H1 (cell line): ENCODE data around the gene RRH. TPM values are rescaled to one million over a fixed set of nuclear protein-coding genes. Genes with fewer than 3 reads are reported as not detected.

Source experiments
- CTCF ChIA-PET: fragments of 300-600 bp; sonication (Branson Sonifier 250); formaldehyde crosslinking; loops from one replicate; lab custom pipeline; 2021; ENCODE audit not compliant: partially characterized antibody; lab: Charles Lee
- POLR2A ChIA-PET: fragments of 300-600 bp; sonication (Branson Sonifier 250); formaldehyde crosslinking; loops from one replicate; lab custom pipeline; 2021; ENCODE audit warnings: inconsistent platforms; ENCODE audit not compliant: partially characterized antibody; lab: Charles Lee
- DNase-seq, 2 experiments: peaks; one replicate each; pipeline versions ENCODE4 v3.0.0 to v3.0.0-alpha.2; 2010 to 2022; ENCODE audit warnings: low spot score in 2 of 2, low read depth in 1 of 2, mixed read lengths in 1 of 2
- FAIRE-seq: peaks from 2 replicates; lab custom pipeline; 2011; peaks lifted over from hg19 to GRCh38; lab: Jason Lieb, UNC
- H2AFZ ChIP-seq: 2 replicates; pipeline ENCODE4 v1.8.1; 2012; ENCODE audit warnings: low read length, inconsistent platforms
- H2AK5ac ChIP-seq: 2 replicates; pipeline ENCODE4 v1.6.1; 2013; ENCODE audit warnings: low read depth, low read length
- H2BK120ac ChIP-seq: replicated peaks from 2 replicates; pipeline ENCODE3; 2013; ENCODE audit warnings: low read depth, low read length, inconsistent platforms
- H2BK12ac ChIP-seq: 2 replicates; pipeline ENCODE4 v1.6.1; 2013; ENCODE audit warnings: low read depth, low read length
- H2BK15ac ChIP-seq: 2 replicates; pipeline ENCODE4 v1.6.1; 2013; ENCODE audit warnings: low read length
- H2BK20ac ChIP-seq: 2 replicates; pipeline ENCODE4 v1.6.1; 2013; ENCODE audit warnings: low read length
- H2BK5ac ChIP-seq: 2 replicates; pipeline ENCODE4 v1.6.1; 2013; ENCODE audit warnings: low read depth, low read length
- H3K14ac ChIP-seq: 2 replicates; pipeline ENCODE4 v1.6.1; 2013; ENCODE audit warnings: inconsistent platforms; ENCODE audit not compliant: insufficient read length
- H3K18ac ChIP-seq: 2 replicates; pipeline ENCODE4 v1.6.1; 2013; ENCODE audit warnings: low read length; ENCODE audit errors: extremely low read depth
- H3K23ac ChIP-seq: 2 replicates; pipeline ENCODE4 v1.6.1; 2013; ENCODE audit warnings: inconsistent platforms; ENCODE audit not compliant: insufficient read length
- H3K23me2 ChIP-seq: 2 replicates; pipeline ENCODE4 v1.6.1; 2013; ENCODE audit warnings: low read depth, low read length
- H3K27ac ChIP-seq: 2 replicates; pipeline ENCODE4 v1.6.1; 2011; ENCODE audit warnings: low read depth, low read length, inconsistent platforms
- H3K27me3 ChIP-seq, 4 experiments: replicated peaks in 1 of 4; 1 replicate in 1 of 4; 2 replicates in 3 of 4; pipeline versions ENCODE4 v1.6.1 to v1.8.1; 2011 to 2013; ENCODE audit warnings: low read length in 3 of 4, mild to moderate bottlenecking in 3 of 4, inconsistent platforms in 2 of 4, mixed read lengths in 2 of 4, moderate library complexity in 1 of 4; ENCODE audit not compliant: control insufficient read depth in 3 of 4, insufficient read depth in 3 of 4; ENCODE audit errors: extremely low read depth in 1 of 4
- H3K36me3 ChIP-seq, 4 experiments: 2 replicates each; pipeline versions ENCODE4 v1.6.1 to v1.8.1; 2011 to 2013; ENCODE audit warnings: mild to moderate bottlenecking in 4 of 4, low read length in 3 of 4, moderate library complexity in 2 of 4, control low read depth in 1 of 4, inconsistent platforms in 1 of 4; ENCODE audit not compliant: insufficient read depth in 4 of 4, control insufficient read depth in 2 of 4
- H3K4ac ChIP-seq: replicated peaks from 2 replicates; pipeline ENCODE3; 2013; ENCODE audit warnings: low read length, low read depth, mixed read lengths, inconsistent platforms; ENCODE audit not compliant: insufficient read length
- H3K4me1 ChIP-seq, 4 experiments: replicated peaks in 1 of 4; 1 replicate in 1 of 4; 2 replicates in 3 of 4; pipeline versions ENCODE4 v1.6.1 to v1.8.1; 2011 to 2013; ENCODE audit warnings: low read length in 3 of 4, inconsistent platforms in 2 of 4, mixed read lengths in 1 of 4; ENCODE audit not compliant: insufficient read depth in 4 of 4, control insufficient read depth in 3 of 4
- H3K4me2 ChIP-seq, 2 experiments: 2 replicates each; pipeline versions ENCODE4 v1.6.1 to v1.8.1; 2011 to 2013; ENCODE audit warnings: low read depth in 2 of 2, low read length in 2 of 2, control low read depth in 1 of 2, inconsistent platforms in 1 of 2, mild to moderate bottlenecking in 1 of 2; ENCODE audit not compliant: insufficient read depth in 1 of 2
- H3K4me3 ChIP-seq, 4 experiments: fragments of 200-600, 300-600 bp in 1 of 4; sonication (generic), shearing (Covaris generic), sonication (Bioruptor Twin) in 1 of 4; 2 replicates each; pipeline versions ENCODE4 v1.5.1 to v1.8.1; 2011 to 2016; ENCODE audit warnings: low read length in 4 of 4, low read depth in 3 of 4, control low read depth in 2 of 4, inconsistent platforms in 2 of 4, mild to moderate bottlenecking in 2 of 4, mixed read lengths in 1 of 4, moderate library complexity in 1 of 4; ENCODE audit not compliant: insufficient read depth in 2 of 4; ENCODE audit errors: extremely low read depth in 1 of 4
- H3K56ac ChIP-seq: replicated peaks from 2 replicates; pipeline ENCODE3; 2013; ENCODE audit warnings: low read depth, mild to moderate bottlenecking, mixed read lengths, low read length, inconsistent platforms; ENCODE audit not compliant: insufficient read length
- H3K79me1 ChIP-seq: 2 replicates; pipeline ENCODE4 v1.6.1; 2013; ENCODE audit warnings: low read depth, low read length, control low read depth
- H3K79me2 ChIP-seq, 2 experiments: 2 replicates each; pipeline versions ENCODE4 v1.6.1 to v1.8.1; 2012 to 2013; ENCODE audit warnings: low read length in 2 of 2, mild to moderate bottlenecking in 2 of 2, inconsistent platforms in 1 of 2; ENCODE audit not compliant: insufficient read depth in 2 of 2, control insufficient read depth in 1 of 2
- H3K9ac ChIP-seq, 4 experiments: replicated peaks in 1 of 4; 1 replicate in 1 of 4; 2 replicates in 3 of 4; pipeline versions ENCODE4 v1.6.1 to v1.8.1; 2011 to 2013; ENCODE audit warnings: low read depth in 3 of 4, low read length in 3 of 4, control low read depth in 2 of 4, mild to moderate bottlenecking in 2 of 4, moderate library complexity in 2 of 4, inconsistent platforms in 1 of 4; ENCODE audit errors: extremely low read depth in 1 of 4
- H3K9me3 ChIP-seq, 2 experiments: 2 replicates each; pipeline versions ENCODE4 v1.6.1 to v1.8.1; 2012 to 2013; ENCODE audit warnings: mild to moderate bottlenecking in 2 of 2, moderate library complexity in 2 of 2, control low read depth in 1 of 2, inconsistent platforms in 1 of 2, low read depth in 1 of 2, low read length in 1 of 2, mixed read lengths in 1 of 2; ENCODE audit not compliant: insufficient read depth in 2 of 2
- H4K20me1 ChIP-seq, 2 experiments: replicated peaks in 1 of 2; 2 replicates each; pipeline versions ENCODE3 to v1.8.1; 2011 to 2013; ENCODE audit warnings: inconsistent platforms in 2 of 2, low read length in 2 of 2, mild to moderate bottlenecking in 1 of 2; ENCODE audit not compliant: insufficient read depth in 2 of 2, control insufficient read depth in 1 of 2
- H4K5ac ChIP-seq: 2 replicates; pipeline ENCODE4 v1.6.1; 2013; ENCODE audit warnings: low read length, low read depth, mixed read lengths, inconsistent platforms; ENCODE audit not compliant: insufficient read length
- H4K8ac ChIP-seq: 2 replicates; pipeline ENCODE4 v1.8.0; 2013; ENCODE audit warnings: mild to moderate bottlenecking, moderate library complexity, low read length, inconsistent platforms; ENCODE audit not compliant: insufficient read depth; ENCODE audit errors: extremely low read depth
- H4K91ac ChIP-seq: replicated peaks from 2 replicates; pipeline ENCODE3; 2013; ENCODE audit warnings: low read length, mixed read lengths, inconsistent platforms; ENCODE audit not compliant: insufficient read length
- EGR1 ChIP-seq: IDR thresholded peaks from 2 replicates; pipeline ENCODE4 v1.6.1; 2011; ENCODE audit warnings: low read depth, low read length, borderline replicate concordance
- GABPA ChIP-seq: IDR thresholded peaks from 2 replicates; pipeline ENCODE4 v1.6.1; 2011; ENCODE audit warnings: mild to moderate bottlenecking, low read length, moderate library complexity, borderline replicate concordance; ENCODE audit not compliant: insufficient read depth
- RXRA ChIP-seq: IDR thresholded peaks from 2 replicates; pipeline ENCODE4 v1.6.1; 2011; ENCODE audit warnings: low read depth, mild to moderate bottlenecking, low read length, moderate library complexity; ENCODE audit not compliant: insufficient read depth
- WGBS, 2 experiments: shearing (Covaris generic) in 1 of 2; methylation state at CpG; one replicate each; pipeline versions ENCODE4 v1.1.6 to v1.1.7; 2013 to 2015; ENCODE audit warnings: low lambda C conversion rate in 2 of 2, mixed read lengths in 2 of 2, inconsistent platforms in 1 of 2, low coverage in 1 of 2, missing lambda C conversion rate in 1 of 2; ENCODE audit not compliant: insufficient replicate concordance in 2 of 2, insufficient coverage in 1 of 2, insufficient read length in 1 of 2; ENCODE audit errors: extremely low coverage in 1 of 2, missing lambda C conversion rate in 1 of 2; 5-methylcytosine and 5-hydroxymethylcytosine counted together
- polyA plus RNA-seq, 7 experiments: library from polyadenylated mRNA; depleted of rRNA in 3 of 7; stranded (reverse) in 5 of 7; unstranded in 2 of 7; fragments of >200 nt in 5 of 7; fragments of 200-250 nt in 2 of 7; gene quantifications; 1 replicate in 5 of 7; 2 replicates in 1 of 7; 4 replicates in 1 of 7; pipeline versions ENCODE4 v1.2.1 to v1.2.3, GENCODE V29; 2011 to 2013; ENCODE audit warnings: missing spikeins in 2 of 7, mixed read lengths in 2 of 7
- total RNA-seq: library from RNA; stranded (reverse); fragmentation: NEBNext Ultra II Directional; extraction: Animal tissue kit (Norgen Biotek cat#: 25700); gene quantifications from 2 replicates; pipeline ENCODE4 v1.2.1, GENCODE V29; 2021

RRH gene
- total and polyA plus RNA-seq, 2 of the 8 experiments (the other 6 are each of a cell fraction or from before 2014, with no cell fraction given), result 0.38 TPM; not detected in 1

DNA sequence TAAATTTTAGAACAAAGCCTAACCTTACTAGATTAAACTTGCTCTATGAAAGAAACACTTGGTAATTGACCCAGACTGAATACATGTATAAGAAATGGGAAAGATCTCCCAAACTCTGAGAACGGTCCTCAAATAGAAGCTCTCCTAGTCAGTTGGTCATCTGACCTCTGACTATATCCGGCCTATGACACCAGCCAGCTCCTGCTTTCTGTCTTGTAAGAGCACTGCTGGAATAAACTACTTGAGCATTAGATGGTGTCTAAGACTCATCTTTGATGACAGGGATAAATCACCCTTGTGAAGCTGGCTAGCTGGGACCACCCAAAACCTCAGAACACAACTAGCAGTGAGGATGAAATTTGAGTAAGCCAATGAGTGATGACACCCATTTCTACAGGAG lies 44.3 kb downstream of the RRH start:
- no peak for FAIRE-seq
- POLR2A ChIA-PET, result no interaction called here

More for the DNA sequence above, 44.3 kb downstream of the RRH start:
- no peak overlapping the region for H3K27ac ChIP-seq
- H4K20me1 ChIP-seq, result no peaks in the 10 kb centered on the region
- no peak overlapping the region for H4K8ac ChIP-seq
- no peaks in the 10 kb centered on the region for H3K9me3 ChIP-seq
- H4K91ac ChIP-seq, result no peak overlapping the region
- no peak for DNase-seq
- H2BK15ac ChIP-seq, result no peak overlapping the region
- no peak overlapping the region for H3K4ac ChIP-seq
- TF ChIP-seq GABPA (no peak), EGR1 (no peak), RXRA (no peak)
- no peaks in the 10 kb centered on the region for H3K4me1 ChIP-seq
- H3K4me3 ChIP-seq, result no peak overlapping the region
- H3K79me1 ChIP-seq, result no peaks in the 10 kb centered on the region
- CTCF ChIA-PET, result interaction anchor here (0.6 to 1.1 kb wide), 3 partner anchors 98 to 188 kb away, joined by 3 read pairs; no protein-coding TSS in a partner anchor
- no peak overlapping the region for H2BK20ac ChIP-seq
- no peak overlapping the region for H2AK5ac ChIP-seq
- H3K79me2 ChIP-seq, result no peaks in the 10 kb centered on the region
- H3K14ac ChIP-seq, result no peak overlapping the region
- no peak overlapping the region for H3K56ac ChIP-seq
- H3K36me3 ChIP-seq, result no peaks in the 10 kb centered on the region
- no peak overlapping the region for H3K23ac ChIP-seq
- H3K18ac ChIP-seq, result no peak overlapping the region
- no peak overlapping the region for H2BK5ac ChIP-seq
- H4K5ac ChIP-seq, result no peak overlapping the region
- H3K4me2 ChIP-seq, result no peak overlapping the region
- no peak overlapping the region for H2AFZ ChIP-seq
- H3K9ac ChIP-seq, result no peak overlapping the region
- no peaks in the 10 kb centered on the region for H3K23me2 ChIP-seq
- 88% methylated on average over 2 of the region's 2 CpGs; no CpG with 5 or more reads in 1 of the 2 experiments for WGBS, 2 experiments
- no peak overlapping the region for H2BK120ac ChIP-seq
- H3K27me3 ChIP-seq, result no peaks in the 10 kb centered on the region
- H2BK12ac ChIP-seq, result no peak overlapping the region
